Testis (tissue), 3 donors: Measurements from ENCODE around the gene TAB2. TPM values are rescaled to one million over a fixed set of nuclear protein-coding genes. Genes with fewer than 3 reads are reported as not detected.

ENCODE experiments used
- DNase-seq: peaks from one replicate; pipeline ENCODE4 v3.0.0-alpha.2; 2019
- H3K27ac ChIP-seq, 2 donors: fragments of 200-600 bp; sonication (generic); one replicate each; pipeline ENCODE4 v1.5.1; 2019
- H3K27me3 ChIP-seq: fragments of 200-600 bp; sonication (generic); one replicate; pipeline ENCODE4 v1.5.1; 2019
- H3K36me3 ChIP-seq: fragments of 200-600 bp; sonication (generic); one replicate; pipeline ENCODE4 v1.5.1; 2017; ENCODE audit warnings: low read depth; ENCODE audit errors: missing control alignments
- H3K4me1 ChIP-seq: fragments of 200-600 bp; sonication (generic); one replicate; pipeline ENCODE4 v1.5.1; 2019
- H3K4me3 ChIP-seq, 2 donors: fragments of 200-600 bp; sonication (generic); one replicate each; pipeline ENCODE4 v1.5.1; 2017 to 2019
- H3K9me3 ChIP-seq: fragments of 200-600 bp; sonication (generic); one replicate; pipeline ENCODE4 v1.5.1; 2017
- POLR2A ChIP-seq: fragments of 450-650 bp; IDR thresholded peaks from one replicate; pipeline ENCODE4 v1.6.1; 2017; ENCODE audit warnings: antibody characterized with exemption, mild to moderate bottlenecking, moderate library complexity
- WGBS, 2 donors: methylation state at CpG; one replicate each; pipeline ENCODE4 v1.1.5; 2018; 5-methylcytosine and 5-hydroxymethylcytosine counted together
- intact Hi-C: fragments of 100-400 bp; cut with DNase I; formaldehyde crosslinking; loops from one replicate; pipeline ENCODE4 v1.15.1; 2023; ENCODE audit warnings: low total_unique reads
- polyA plus RNA-seq: library from polyadenylated mRNA; stranded (reverse); fragments of 350-450 nt; fragmentation: Illumina TruSeq; extraction: RNeasy Lipid Tissue Mini Kit (QIAGEN cat#74804); gene quantifications from one replicate; pipeline ENCODE4 v1.2.3, GENCODE V29; 2014; ENCODE audit warnings: low read depth, low replicate concordance; ENCODE audit not compliant: insufficient read depth
- total RNA-seq, 2 donors: library from RNA; depleted of rRNA; stranded (reverse); fragments of >200 nt; gene quantifications; one replicate each; pipeline ENCODE4 v1.2.3, GENCODE V29; 2016
- TF ChIP-seq, protein P1 (sequence below), 3 experiments: fragments of 450-650 bp in 2 of 3; fragments of 200-600 bp in 1 of 3; sonication (generic) in 1 of 3; IDR thresholded peaks; one replicate each; pipeline ENCODE4 v1.5.1; 2016 to 2019; ENCODE audit warnings: antibody characterized with exemption in 3 of 3, mild to moderate bottlenecking in 2 of 3, moderate library complexity in 1 of 3

TAB2 gene
- total and polyA plus RNA-seq, 3 donors from 2014 or later, result 45.1 to 84.7 (median 61.0) TPM

GRCh38 chr6:149305372-149305771, 12.1 kb upstream of the TAB2 start:
- 19 to 25% methylated on average over 3 of the region's 3 CpGs for WGBS, 2 donors
- no peaks in the 10 kb centered on the region for H3K27me3 ChIP-seq
- intact Hi-C loops, result no loop called here

GRCh38 chr6:149306967-149307366, 10.5 kb upstream of the TAB2 start:
- DNase-seq, result no peak
- no peak for TF ChIP-seq POLR2A
- TF ChIP-seq, protein P1, sequence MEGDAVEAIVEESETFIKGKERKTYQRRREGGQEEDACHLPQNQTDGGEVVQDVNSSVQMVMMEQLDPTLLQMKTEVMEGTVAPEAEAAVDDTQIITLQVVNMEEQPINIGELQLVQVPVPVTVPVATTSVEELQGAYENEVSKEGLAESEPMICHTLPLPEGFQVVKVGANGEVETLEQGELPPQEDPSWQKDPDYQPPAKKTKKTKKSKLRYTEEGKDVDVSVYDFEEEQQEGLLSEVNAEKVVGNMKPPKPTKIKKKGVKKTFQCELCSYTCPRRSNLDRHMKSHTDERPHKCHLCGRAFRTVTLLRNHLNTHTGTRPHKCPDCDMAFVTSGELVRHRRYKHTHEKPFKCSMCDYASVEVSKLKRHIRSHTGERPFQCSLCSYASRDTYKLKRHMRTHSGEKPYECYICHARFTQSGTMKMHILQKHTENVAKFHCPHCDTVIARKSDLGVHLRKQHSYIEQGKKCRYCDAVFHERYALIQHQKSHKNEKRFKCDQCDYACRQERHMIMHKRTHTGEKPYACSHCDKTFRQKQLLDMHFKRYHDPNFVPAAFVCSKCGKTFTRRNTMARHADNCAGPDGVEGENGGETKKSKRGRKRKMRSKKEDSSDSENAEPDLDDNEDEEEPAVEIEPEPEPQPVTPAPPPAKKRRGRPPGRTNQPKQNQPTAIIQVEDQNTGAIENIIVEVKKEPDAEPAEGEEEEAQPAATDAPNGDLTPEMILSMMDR (IDR thresholded peaks at IDR 0.05), result no peak
- Histone ChIP-seq H3K4me3 (no peak overlapping the region), H3K36me3 (no peaks in the 10 kb centered on the region), H3K27ac (no peak overlapping the region), H3K9me3 (no peaks in the 10 kb centered on the region), H3K27me3 (no peaks in the 10 kb centered on the region), H3K4me1 (no peaks in the 10 kb centered on the region)
- 42 to 57% methylated on average over 3 of the region's 3 CpGs for WGBS, 2 donors
- intact Hi-C loops, result no loop called here

More at GRCh38 chr6:149305372-149305771, 12.1 kb upstream of the TAB2 start:
- Histone ChIP-seq H3K4me1 (no peaks in the 10 kb centered on the region), H3K4me3 (no peak overlapping the region), H3K36me3 (no peaks in the 10 kb centered on the region), H3K27ac (no peak overlapping the region), H3K9me3 (no peaks in the 10 kb centered on the region)
- DNase-seq, result no peak
- TF ChIP-seq POLR2A, result no peak
- TF ChIP-seq, protein P1 (IDR thresholded peaks at IDR 0.05), result no peak

DNA sequence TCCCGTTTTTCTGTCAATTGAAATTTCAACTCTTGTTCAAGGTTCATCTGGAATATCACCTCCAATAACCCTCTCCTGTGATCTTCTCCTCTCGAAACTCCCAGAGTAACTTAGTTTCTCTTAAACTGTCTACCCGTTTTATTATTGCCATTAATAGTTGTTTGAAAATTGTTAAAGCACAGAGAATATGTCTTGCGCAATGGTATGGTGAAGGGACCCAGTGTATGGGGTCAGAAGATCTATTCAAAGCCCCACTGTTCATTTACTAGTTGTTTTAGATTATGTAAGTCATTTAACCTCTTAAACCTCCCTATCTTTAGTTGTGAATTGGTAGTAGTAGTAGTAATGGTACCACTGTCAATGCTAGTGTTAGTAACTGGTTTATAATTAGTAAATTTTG, 6.2 kb upstream of the TAB2 start:
- no peak for DNase-seq
- WGBS, 2 donors, result 74 to 87% methylated on average over 4 of the region's 4 CpGs
- intact Hi-C loops, result no loop called here
- Histone ChIP-seq H3K4me1 (no peaks in the 10 kb centered on the region), H3K9me3 (no peaks in the 10 kb centered on the region), H3K27ac (no peak overlapping the region), H3K4me3 (no peak overlapping the region), H3K27me3 (no peaks in the 10 kb centered on the region), H3K36me3 (no peaks in the 10 kb centered on the region)
- TF ChIP-seq, protein P1 (IDR thresholded peaks at IDR 0.05), result no peak
- TF ChIP-seq POLR2A, result no peak

GRCh38 chr6:149311766-149312165, 5.7 kb upstream of the TAB2 start:
- Histone ChIP-seq H3K4me1 (no peaks in the 10 kb centered on the region), H3K4me3 (no peak overlapping the region), H3K27me3 (no peaks in the 10 kb centered on the region), H3K36me3 (no peaks in the 10 kb centered on the region), H3K27ac (no peak overlapping the region), H3K9me3 (no peaks in the 10 kb centered on the region)
- WGBS, 2 donors, result 96 to 100% methylated on average over 1 of the region's 1 CpG
- intact Hi-C loops, result no loop called here
- TF ChIP-seq, protein P1 (IDR thresholded peaks at IDR 0.05), result no peak
- TF ChIP-seq POLR2A, result no peak
- DNase-seq, result no peak

- WGBS, 2 donors, result 58 to 74% methylated on average over 5 of the region's 5 CpGs
- Histone ChIP-seq H3K4me3 (no peak overlapping the region), H3K27ac (no peak overlapping the region), H3K4me1 (no peaks in the 10 kb centered on the region), H3K27me3 (no peaks in the 10 kb centered on the region), H3K36me3 (no peaks in the 10 kb centered on the region), H3K9me3 (no peaks in the 10 kb centered on the region)
- peak; percentile 24 for DNase-seq
- intact Hi-C loops, result no loop called here
- no peak for TF ChIP-seq POLR2A
- TF ChIP-seq, protein P1 (IDR thresholded peaks at IDR 0.05), result no peak
These were observed 4.4 kb upstream of the TAB2 start for GRCh38 chr6:149313070-149313469.
